Effector memory CD4-positive, alpha-beta T cell (primary cell): ENCODE measurements around the gene WWC2.

Experiments
- DNase-seq, 3 donors: peaks; one replicate each; pipeline ENCODE4 v3.0.0-alpha.2; 2020
- H3K27ac ChIP-seq: 2 replicates; pipeline ENCODE4 v1.7.0; 2013; ENCODE audit warnings: mild to moderate bottlenecking, low read length, moderate library complexity; ENCODE audit not compliant: insufficient read depth, poor library complexity, severe bottlenecking
- H3K27me3 ChIP-seq: replicated peaks from 2 replicates; pipeline ENCODE4 v1.7.0; 2013; ENCODE audit warnings: mild to moderate bottlenecking, low read length; ENCODE audit not compliant: insufficient read depth, control insufficient read depth, poor library complexity, severe bottlenecking
- H3K36me3 ChIP-seq: 2 replicates; pipeline ENCODE4 v1.7.0; 2013; ENCODE audit warnings: mild to moderate bottlenecking, low read length, moderate library complexity; ENCODE audit not compliant: control insufficient read depth, insufficient read depth
- H3K4me1 ChIP-seq: 2 replicates; pipeline ENCODE4 v1.7.0; 2013; ENCODE audit warnings: low read length, mild to moderate bottlenecking; ENCODE audit not compliant: control insufficient read depth, insufficient read depth, poor library complexity, severe bottlenecking
- H3K4me3 ChIP-seq: 2 replicates; pipeline ENCODE4 v1.7.0; 2013; ENCODE audit warnings: low read length, low read depth, mild to moderate bottlenecking; ENCODE audit not compliant: insufficient read depth, poor library complexity, severe bottlenecking
- H3K9me3 ChIP-seq: 2 replicates; pipeline ENCODE4 v1.7.0; 2013; ENCODE audit warnings: mild to moderate bottlenecking, low read length, moderate library complexity; ENCODE audit not compliant: control insufficient read depth

The WWC2 gene

GRCh38 chr4:183276106-183276505 lies 177.0 kb downstream of the WWC2 start:
- no peak overlapping the region for H3K27ac ChIP-seq
- H3K36me3 ChIP-seq: no peaks in the 10 kb centered on the region
- H3K4me1 ChIP-seq: no peaks in the 10 kb centered on the region
- H3K9me3 ChIP-seq: peaks cover 6% of the 10 kb centered on the region
- no peak overlapping the region for H3K4me3 ChIP-seq
- DNase-seq: no peak
- no peaks in the 10 kb centered on the region for H3K27me3 ChIP-seq

DNA sequence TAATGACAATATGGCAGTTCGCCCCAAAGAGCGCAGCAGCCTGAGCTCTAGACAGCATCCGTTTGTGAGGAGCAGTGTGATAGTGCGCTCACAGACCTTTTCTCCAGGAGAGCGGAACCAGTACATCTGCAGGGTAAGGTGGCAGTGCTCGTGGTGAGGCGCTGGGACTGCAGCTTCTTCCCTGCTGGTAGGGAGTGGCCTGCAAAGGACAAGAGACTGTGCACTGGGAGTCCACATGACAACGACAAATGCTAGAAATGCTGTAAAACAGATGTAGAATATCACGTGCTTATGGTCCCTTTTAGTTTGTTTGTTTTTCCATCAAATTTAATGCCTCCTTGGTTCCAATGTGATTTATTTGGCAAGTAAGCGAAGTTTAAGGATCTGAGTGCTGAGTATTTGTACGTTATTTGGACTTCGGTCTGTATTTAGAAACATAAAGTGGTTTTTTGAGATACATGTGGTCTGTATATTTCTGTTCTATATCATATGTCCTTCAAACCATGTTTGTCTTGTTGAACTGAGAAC lies 185.3 kb downstream of the WWC2 start:
- Histone ChIP-seq H3K4me1 (no peaks in the 10 kb centered on the region), H3K4me3 (no peak overlapping the region), H3K27me3 (no peaks in the 10 kb centered on the region), H3K36me3 (no peaks in the 10 kb centered on the region), H3K27ac (no peak overlapping the region), H3K9me3 (no peaks in the 10 kb centered on the region)
- no peak for DNase-seq

GRCh38 chr4:183284965-183285364 lies 185.9 kb downstream of the WWC2 start:
- DNase-seq: no peak
- Histone ChIP-seq H3K27me3 (no peaks in the 10 kb centered on the region), H3K9me3 (no peaks in the 10 kb centered on the region), H3K27ac (no peak overlapping the region), H3K4me3 (no peak overlapping the region), H3K36me3 (no peaks in the 10 kb centered on the region), H3K4me1 (no peaks in the 10 kb centered on the region)

- Histone ChIP-seq H3K4me3 (no peak overlapping the region), H3K4me1 (no peaks in the 10 kb centered on the region), H3K27ac (no peak overlapping the region), H3K27me3 (no peaks in the 10 kb centered on the region), H3K9me3 (no peaks in the 10 kb centered on the region), H3K36me3 (no peaks in the 10 kb centered on the region)
- DNase-seq: no peak
Measured at GRCh38 chr4:183285886-183286285, 186.8 kb downstream of the WWC2 start.

DNA sequence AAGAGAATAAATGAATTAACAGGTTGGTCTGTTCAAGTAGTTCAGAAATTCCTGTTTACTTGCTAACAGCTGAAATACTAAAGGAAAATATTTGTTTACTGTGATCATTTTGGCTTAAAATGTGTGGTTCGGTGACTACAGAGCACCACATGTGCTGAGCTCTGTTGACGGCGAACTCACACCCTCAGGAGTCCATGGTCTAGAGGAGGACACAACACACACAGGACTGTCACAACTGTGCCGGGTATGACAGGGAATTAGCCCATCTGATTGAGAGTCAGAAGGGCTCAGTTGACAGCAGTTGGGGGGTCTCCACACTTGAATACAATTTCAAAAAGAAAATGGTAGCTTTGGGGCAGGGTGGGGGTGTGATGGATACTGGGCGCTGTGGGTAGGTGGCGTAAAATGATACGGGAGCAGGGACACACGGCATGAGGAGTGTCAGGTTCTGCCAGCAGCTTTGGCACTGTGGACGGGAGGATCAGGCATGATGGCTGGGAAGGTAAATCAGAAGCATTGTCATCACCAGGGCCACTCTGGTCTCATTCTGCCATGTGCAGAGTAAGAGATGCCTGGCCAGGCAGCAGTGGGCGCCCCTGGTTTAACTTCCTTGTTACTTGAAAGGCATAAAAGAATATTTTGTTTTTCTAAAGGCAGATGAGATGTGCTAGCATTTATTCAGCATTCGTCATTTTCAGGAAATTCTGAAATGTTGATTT lies 187.7 kb downstream of the WWC2 start:
- H3K9me3 ChIP-seq: no peaks in the 10 kb centered on the region
- no peaks in the 10 kb centered on the region for H3K27me3 ChIP-seq
- DNase-seq: no peak
- H3K27ac ChIP-seq: no peak overlapping the region
- no peaks in the 10 kb centered on the region for H3K36me3 ChIP-seq
- no peak overlapping the region for H3K4me3 ChIP-seq
- no peaks in the 10 kb centered on the region for H3K4me1 ChIP-seq

DNA sequence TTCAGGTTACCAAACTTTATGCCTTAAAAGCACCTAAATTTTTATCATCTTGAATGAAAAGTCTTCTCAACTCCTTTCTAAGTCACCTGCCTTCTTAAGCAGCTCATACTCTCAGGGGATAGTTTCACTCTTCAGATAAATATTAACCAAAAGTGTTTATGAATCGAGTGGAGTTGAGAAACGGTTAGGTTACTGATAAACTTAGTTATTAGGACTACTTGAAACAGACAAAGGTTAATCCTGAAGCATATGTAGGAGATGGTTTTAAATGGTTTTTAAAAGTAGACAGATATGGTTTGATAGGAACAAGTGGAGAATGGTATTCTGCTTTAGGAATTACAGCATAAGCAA lies 188.2 kb downstream of the WWC2 start:
- no peak for DNase-seq
- Histone ChIP-seq H3K36me3 (no peaks in the 10 kb centered on the region), H3K4me3 (no peak overlapping the region), H3K4me1 (no peaks in the 10 kb centered on the region), H3K9me3 (no peaks in the 10 kb centered on the region), H3K27me3 (no peaks in the 10 kb centered on the region), H3K27ac (no peak overlapping the region)

- no peak for DNase-seq
- Histone ChIP-seq H3K4me1 (no peaks in the 10 kb centered on the region), H3K27me3 (no peaks in the 10 kb centered on the region), H3K36me3 (no peaks in the 10 kb centered on the region), H3K27ac (no peak overlapping the region), H3K4me3 (no peak overlapping the region), H3K9me3 (no peaks in the 10 kb centered on the region)
Measured at GRCh38 chr4:183287677-183288076, 188.6 kb downstream of the WWC2 start.

GRCh38 chr4:183288955-183289354 lies 189.9 kb downstream of the WWC2 start:
- Histone ChIP-seq H3K4me3 (no peak overlapping the region), H3K36me3 (no peaks in the 10 kb centered on the region), H3K9me3 (no peaks in the 10 kb centered on the region), H3K4me1 (no peaks in the 10 kb centered on the region), H3K27me3 (no peaks in the 10 kb centered on the region), H3K27ac (no peak overlapping the region)
- no peak for DNase-seq

GRCh38 chr4:183289688-183290087 lies 190.6 kb downstream of the WWC2 start:
- H3K27ac ChIP-seq: no peak overlapping the region
- no peak for DNase-seq
- no peaks in the 10 kb centered on the region for H3K9me3 ChIP-seq
- no peaks in the 10 kb centered on the region for H3K4me1 ChIP-seq
- no peaks in the 10 kb centered on the region for H3K27me3 ChIP-seq
- no peak overlapping the region for H3K4me3 ChIP-seq
- no peaks in the 10 kb centered on the region for H3K36me3 ChIP-seq

DNA sequence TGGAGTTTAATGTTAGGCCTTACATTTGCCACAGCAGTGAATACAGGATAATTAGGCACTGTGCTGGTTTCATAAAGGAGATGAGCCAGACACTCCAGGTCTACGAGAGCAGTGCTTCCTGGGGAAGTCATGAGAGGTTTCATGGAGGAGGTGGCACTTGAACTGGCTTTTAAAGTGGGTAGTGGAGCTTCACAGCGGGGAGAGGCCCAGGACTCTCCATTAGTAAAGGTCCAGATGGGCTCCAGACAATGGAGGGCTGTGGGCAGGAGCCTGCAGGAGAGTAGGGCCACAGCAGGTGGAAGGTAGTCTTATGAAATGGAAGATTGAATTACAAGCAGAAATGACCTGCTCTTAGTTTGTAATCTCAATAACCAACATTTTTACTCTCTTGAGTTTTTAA lies 192.0 kb downstream of the WWC2 start:
- H3K9me3 ChIP-seq: no peaks in the 10 kb centered on the region
- no peak overlapping the region for H3K27ac ChIP-seq
- no peak for DNase-seq
- H3K4me3 ChIP-seq: no peak overlapping the region
- H3K36me3 ChIP-seq: no peaks in the 10 kb centered on the region
- H3K4me1 ChIP-seq: no peaks in the 10 kb centered on the region
- no peaks in the 10 kb centered on the region for H3K27me3 ChIP-seq
